Psoas muscle (tissue), 8 donors: ENCODE measurements around the gene HHIPL1. TPM values are rescaled to one million over a fixed set of nuclear protein-coding genes. Genes with fewer than 3 reads are reported as not detected.

Experiments
- ATAC-seq, 4 donors: fragments of 200-7000 bp; cut with Tn5 transposase; one replicate each; pipeline ENCODE4 v1.9.1; 2020; ENCODE audit warnings: moderate library complexity in 3 of 4, mild to moderate bottlenecking in 2 of 4
- DNase-seq, 2 donors: peaks; one replicate each; pipeline ENCODE4 v3.0.0-alpha.2; 2020
- H3K27ac ChIP-seq: fragments of 200-600 bp; one replicate; pipeline ENCODE4 v1.8.0; 2022
- H3K27me3 ChIP-seq, 3 donors: fragments of 200-600 bp in 1 of 3; one replicate each; pipeline versions ENCODE4 v1.6.1 to v1.8.0; 2013 to 2022; ENCODE audit warnings: low read length in 2 of 3, mild to moderate bottlenecking in 2 of 3, moderate library complexity in 1 of 3; ENCODE audit not compliant: insufficient read depth in 3 of 3
- H3K36me3 ChIP-seq, 2 donors: fragments of 200-600 bp in 1 of 2; one replicate each; pipeline versions ENCODE4 v1.6.1 to v1.8.0; 2013 to 2022; ENCODE audit warnings: low read depth in 1 of 2, mild to moderate bottlenecking in 1 of 2, moderate library complexity in 1 of 2; ENCODE audit not compliant: insufficient read depth in 1 of 2
- H3K4me1 ChIP-seq: fragments of 200-600 bp; one replicate; pipeline ENCODE4 v1.8.0; 2022
- H3K4me3 ChIP-seq: fragments of 200-600 bp; one replicate; pipeline ENCODE4 v1.8.0; 2022; ENCODE audit warnings: mild to moderate bottlenecking
- H3K9me3 ChIP-seq: fragments of 200-600 bp; one replicate; pipeline ENCODE4 v1.8.0; 2022
- WGBS, 3 donors: extraction: QIAGEN DNeasy Blood & Tissue Kit; methylation state at CpG; one replicate each; pipeline versions ENCODE4 v1.1.6 to v1.1.7; 2013; 5-methylcytosine and 5-hydroxymethylcytosine counted together
- intact Hi-C, 2 donors: fragments of 100-400 bp; cut with DNase I; formaldehyde crosslinking; loops; one replicate each; pipeline versions ENCODE4 v1.11.0 to v1.14.2; 2022
- polyA plus RNA-seq, 3 donors: library from polyadenylated mRNA; stranded (reverse); fragments of 200-250 nt; gene quantifications; one replicate each; pipeline ENCODE4 v1.2.3, GENCODE V29; 2013
- total RNA-seq, 4 donors: library from RNA; stranded (reverse); fragmentation: NEBNext Ultra II Directional in 2 of 4; extraction: Animal tissue kit (Norgen Biotek cat#: 25700) in 2 of 4; gene quantifications; one replicate each; pipeline versions ENCODE4 v1.2.1 to v1.2.4, GENCODE V29; 2021 to 2023
- TF ChIP-seq, protein P1 (sequence below): fragments of 200-600 bp; IDR thresholded peaks from one replicate; pipeline ENCODE4 v1.8.0; 2022; ENCODE audit warnings: antibody characterized with exemption
- donor health status: healthy with polysubstance abuse.
- donor health status: DM: no; HTN: no; CAD: no; lungs with moderate emphysema.
- donor health status: Bipolar disorder and iron deficiency.
- donor health status: healthy.
- donor health status: DM: yes; HTN: yes; CAD: no.
- donor health status: DM: no; HTN: no; CAD: no.
- donor health status: DM: no; HTN: no; CAD: no.
- donor health status: DM: yes; HTN: yes; CAD: no.

Gene HHIPL1
- total and polyA plus RNA-seq, 7 donors, result 0.12 to 0.86 (median 0.32) TPM

DNA sequence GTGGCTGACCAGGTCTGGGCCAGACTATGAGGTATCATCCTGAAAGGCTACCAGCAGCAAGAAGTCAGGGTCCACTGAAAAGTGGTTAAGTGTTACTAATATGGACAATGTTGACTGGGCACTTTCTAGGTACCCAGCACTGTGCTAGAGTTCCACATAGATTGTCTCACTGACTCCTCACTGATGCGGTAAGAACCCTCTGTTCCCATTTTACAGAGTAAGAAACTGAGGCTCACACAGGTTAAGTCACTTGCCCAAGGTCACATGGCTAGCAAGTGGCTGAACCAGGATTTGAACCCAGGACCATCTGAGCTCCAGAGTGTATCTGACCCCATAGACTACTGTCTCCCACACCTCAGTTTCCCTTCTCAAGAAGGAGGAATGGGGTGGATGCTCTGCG, 36.3 kb upstream of the HHIPL1 start:
- intact Hi-C loops, result loop anchor here in 1 of 2 donors (5.0 kb wide), 1 partner anchor 36 kb away; no protein-coding TSS in a partner anchor
- H3K36me3 ChIP-seq, result no peaks in the 10 kb centered on the region
- ATAC-seq, result no peak

DNA sequence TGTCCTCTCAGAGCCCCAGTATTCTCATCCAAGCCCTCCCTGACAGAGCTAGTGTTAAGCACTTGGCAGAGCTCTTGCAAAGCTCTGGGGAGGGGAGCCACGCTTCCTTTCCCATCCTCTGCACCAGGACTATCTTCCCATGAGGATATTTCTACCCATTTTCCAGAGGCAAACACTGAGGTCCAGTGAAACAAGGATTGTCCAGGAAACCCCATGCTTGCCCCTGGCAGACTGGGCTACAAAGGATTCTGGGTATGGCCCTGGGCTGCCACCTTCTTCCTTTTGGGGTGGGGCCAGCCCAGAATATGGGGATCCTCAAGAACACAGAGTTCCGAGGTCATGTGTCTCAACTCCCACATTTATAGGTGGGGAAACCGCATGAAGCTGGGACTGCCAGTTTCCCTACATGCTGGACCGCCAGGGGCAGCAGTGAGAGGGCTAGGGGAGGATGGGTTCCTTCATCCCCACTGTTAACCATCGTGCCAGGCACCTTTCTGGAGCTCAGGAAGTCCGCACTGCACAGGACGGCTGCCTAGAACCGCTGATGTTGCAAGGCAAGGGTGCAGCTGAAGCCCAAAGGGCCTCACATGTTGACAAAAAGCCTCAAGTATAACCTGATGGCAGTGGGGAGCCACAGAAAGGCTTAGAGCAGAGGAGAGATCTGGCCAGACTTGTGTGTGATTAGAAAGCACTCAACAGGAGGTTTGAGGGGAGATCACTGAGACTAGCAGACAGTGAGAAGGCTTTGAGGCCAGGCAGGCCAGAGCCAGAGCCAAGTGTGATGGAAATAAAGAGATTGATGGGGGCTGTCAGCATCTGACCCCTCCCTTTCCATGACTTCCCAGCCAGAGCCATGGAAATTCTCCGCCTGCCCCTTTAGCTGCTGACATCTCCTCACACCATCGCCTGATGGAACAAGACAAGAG, 35.4 kb upstream of the HHIPL1 start:
- Histone ChIP-seq H3K4me1 (no peaks in the 10 kb centered on the region), H3K27me3 (no peaks in the 10 kb centered on the region), H3K27ac (no peak overlapping the region), H3K9me3 (no peaks in the 10 kb centered on the region), H3K36me3 (no peaks in the 10 kb centered on the region), H3K4me3 (no peak overlapping the region)
- TF ChIP-seq, protein P1, sequence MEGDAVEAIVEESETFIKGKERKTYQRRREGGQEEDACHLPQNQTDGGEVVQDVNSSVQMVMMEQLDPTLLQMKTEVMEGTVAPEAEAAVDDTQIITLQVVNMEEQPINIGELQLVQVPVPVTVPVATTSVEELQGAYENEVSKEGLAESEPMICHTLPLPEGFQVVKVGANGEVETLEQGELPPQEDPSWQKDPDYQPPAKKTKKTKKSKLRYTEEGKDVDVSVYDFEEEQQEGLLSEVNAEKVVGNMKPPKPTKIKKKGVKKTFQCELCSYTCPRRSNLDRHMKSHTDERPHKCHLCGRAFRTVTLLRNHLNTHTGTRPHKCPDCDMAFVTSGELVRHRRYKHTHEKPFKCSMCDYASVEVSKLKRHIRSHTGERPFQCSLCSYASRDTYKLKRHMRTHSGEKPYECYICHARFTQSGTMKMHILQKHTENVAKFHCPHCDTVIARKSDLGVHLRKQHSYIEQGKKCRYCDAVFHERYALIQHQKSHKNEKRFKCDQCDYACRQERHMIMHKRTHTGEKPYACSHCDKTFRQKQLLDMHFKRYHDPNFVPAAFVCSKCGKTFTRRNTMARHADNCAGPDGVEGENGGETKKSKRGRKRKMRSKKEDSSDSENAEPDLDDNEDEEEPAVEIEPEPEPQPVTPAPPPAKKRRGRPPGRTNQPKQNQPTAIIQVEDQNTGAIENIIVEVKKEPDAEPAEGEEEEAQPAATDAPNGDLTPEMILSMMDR, result no peak
- intact Hi-C loops, result loop anchor here in 1 of 2 donors (5.0 kb wide), 1 partner anchor 37 kb away; no protein-coding TSS in a partner anchor
- no peak for DNase-seq
- ATAC-seq, result no peak
- WGBS, 3 donors, result 59 to 76% (median 73%) methylated on average over 10 of the region's 10 CpGs

More for the DNA sequence above, 36.3 kb upstream of the HHIPL1 start:
- Histone ChIP-seq H3K27me3 (no peaks in the 10 kb centered on the region), H3K9me3 (no peaks in the 10 kb centered on the region), H3K4me1 (peaks cover under 1% of the 10 kb centered on the region), H3K27ac (no peak overlapping the region), H3K4me3 (no peak overlapping the region)
- 93 to 96% (median 95%) methylated on average over 2 of the region's 2 CpGs for WGBS, 3 donors
- TF ChIP-seq, protein P1, result no peak
- DNase-seq, result no peak

DNA sequence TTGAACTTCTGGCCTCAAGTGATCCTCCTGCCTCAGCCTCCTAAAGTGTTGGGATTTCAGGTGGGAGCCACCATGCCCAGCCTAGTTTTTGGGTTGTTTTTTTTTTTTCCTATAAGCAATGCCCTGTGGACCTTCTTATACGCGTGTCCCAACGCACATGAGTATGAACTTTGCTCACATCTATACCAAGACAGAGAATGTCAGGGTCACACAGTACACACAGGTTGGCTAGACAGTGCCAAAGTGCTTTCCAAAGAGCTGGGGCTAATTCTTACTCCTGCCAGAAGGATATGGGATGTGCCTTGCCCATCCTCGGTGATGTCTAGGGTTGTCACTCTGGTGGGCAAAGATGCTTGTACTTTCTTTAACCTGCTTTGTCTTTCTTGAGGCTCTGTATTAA, 33.3 kb upstream of the HHIPL1 start:
- Histone ChIP-seq H3K27ac (no peak overlapping the region), H3K4me1 (no peaks in the 10 kb centered on the region), H3K9me3 (no peaks in the 10 kb centered on the region), H3K36me3 (no peaks in the 10 kb centered on the region), H3K27me3 (peaks cover 0 to 11% (median 0%) of the 10 kb centered on the region in 3 donors), H3K4me3 (no peak overlapping the region)
- ATAC-seq (no peak), DNase-seq (no peak)
- 94 to 99% (median 97%) methylated on average over 4 of the region's 4 CpGs for whole genome bisulfite sequencing, 3 donors
- intact Hi-C loops, result no loop called here
- TF ChIP-seq, protein P1, result no peak

DNA sequence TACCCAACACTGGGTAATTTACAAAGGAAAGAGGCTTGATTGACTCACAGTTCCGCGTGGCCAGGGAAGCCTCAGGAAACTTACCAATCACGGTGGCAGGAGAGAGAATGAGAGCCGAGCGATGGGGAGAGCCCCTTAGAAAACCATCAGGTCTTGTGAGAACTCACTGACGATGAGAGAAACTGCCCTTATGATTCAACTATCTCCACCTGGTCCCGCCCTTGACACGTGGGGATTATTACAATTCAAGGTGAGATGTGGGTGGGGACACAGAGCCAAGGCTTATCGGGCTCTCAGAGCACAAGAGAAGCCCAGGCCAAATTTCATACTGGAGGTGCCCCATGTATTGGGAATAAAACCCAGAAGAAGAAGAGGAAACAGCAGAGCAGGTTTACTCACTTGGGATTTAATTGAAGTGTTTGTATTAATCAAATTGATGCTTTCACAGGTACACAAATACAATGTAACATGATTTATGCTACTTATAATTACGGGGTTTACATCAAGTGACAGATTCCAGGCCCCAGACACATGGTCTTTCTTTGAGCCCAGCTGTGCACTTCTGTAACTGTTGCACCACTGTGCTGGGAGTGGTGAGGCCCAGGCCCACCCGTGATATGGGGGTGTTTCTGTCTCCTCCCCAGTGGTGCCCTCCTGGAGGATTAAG, 32.7 kb upstream of the HHIPL1 start:
- 80 to 82% (median 80%) methylated on average over 11 of the region's 11 CpGs for WGBS, 3 donors
- H3K36me3 ChIP-seq, result no peaks in the 10 kb centered on the region
- H3K27ac ChIP-seq, result no peak overlapping the region
- H3K27me3 ChIP-seq, result peaks cover 0 to 11% (median 0%) of the 10 kb centered on the region in 3 donors
- H3K4me1 ChIP-seq, result no peaks in the 10 kb centered on the region
- TF ChIP-seq, protein P1, result no peak
- DNase-seq (no peak), ATAC-seq (no peak)
- no peaks in the 10 kb centered on the region for H3K9me3 ChIP-seq
- H3K4me3 ChIP-seq, result no peak overlapping the region
- intact Hi-C loops, result no loop called here
